Neural progenitor cell (in vitro differentiated cells): Measurements from ENCODE around the gene TSSK3.

Experiments
- CTCF ChIP-seq: fragments of 200-600 bp; sonication (generic); IDR thresholded peaks from 2 replicates; pipeline ENCODE4 v1.5.1; 2017; ENCODE audit warnings: antibody characterized with exemption, mild to moderate bottlenecking
- EZH2 ChIP-seq: fragments of 200-600 bp; sonication (generic); IDR thresholded peaks from 2 replicates; pipeline ENCODE4 v1.6.1; 2017; ENCODE audit warnings: antibody characterized with exemption, mild to moderate bottlenecking, moderate library complexity

GRCh38 chr1:32329931-32330466 is 32.3 kb upstream of the TSSK3 start:
- TF ChIP-seq CTCF (no peak), EZH2 (no peak)
